GM20000 (cell line): ENCODE data around the gene MUC15.

ENCODE experiments used
- DNase-seq: peaks from one replicate; pipeline ENCODE4 v3.0.0; 2012; ENCODE audit warnings: low spot score
- TF ChIP-seq, protein P1 (sequence below): IDR thresholded peaks from 2 replicates; pipeline ENCODE4 v1.5.1; 2012; ENCODE audit warnings: mild to moderate bottlenecking, control low read depth; ENCODE audit errors: extremely low read depth, missing control alignments

MUC15 gene

DNA sequence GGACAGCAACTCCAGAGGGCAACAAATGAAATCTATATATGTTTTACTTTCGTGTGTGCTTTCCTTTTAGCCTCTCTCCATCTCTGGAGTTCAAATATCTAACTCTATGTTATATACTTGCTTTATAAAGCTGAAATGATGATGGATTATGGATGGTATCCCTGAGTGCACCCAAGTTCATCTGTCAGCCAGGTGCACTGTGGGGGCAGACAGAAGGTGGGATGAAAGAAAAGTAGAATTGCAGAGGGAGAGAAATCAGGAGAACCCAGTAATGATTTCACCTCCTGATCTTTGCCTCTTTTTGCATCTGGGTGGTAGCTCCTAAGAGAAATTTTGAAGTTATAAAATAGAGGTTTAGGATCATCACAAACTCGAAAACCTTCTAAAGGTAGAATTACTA, 2.4 kb downstream of the MUC15 start:
- DNase-seq, result no peak
- TF ChIP-seq, protein P1, sequence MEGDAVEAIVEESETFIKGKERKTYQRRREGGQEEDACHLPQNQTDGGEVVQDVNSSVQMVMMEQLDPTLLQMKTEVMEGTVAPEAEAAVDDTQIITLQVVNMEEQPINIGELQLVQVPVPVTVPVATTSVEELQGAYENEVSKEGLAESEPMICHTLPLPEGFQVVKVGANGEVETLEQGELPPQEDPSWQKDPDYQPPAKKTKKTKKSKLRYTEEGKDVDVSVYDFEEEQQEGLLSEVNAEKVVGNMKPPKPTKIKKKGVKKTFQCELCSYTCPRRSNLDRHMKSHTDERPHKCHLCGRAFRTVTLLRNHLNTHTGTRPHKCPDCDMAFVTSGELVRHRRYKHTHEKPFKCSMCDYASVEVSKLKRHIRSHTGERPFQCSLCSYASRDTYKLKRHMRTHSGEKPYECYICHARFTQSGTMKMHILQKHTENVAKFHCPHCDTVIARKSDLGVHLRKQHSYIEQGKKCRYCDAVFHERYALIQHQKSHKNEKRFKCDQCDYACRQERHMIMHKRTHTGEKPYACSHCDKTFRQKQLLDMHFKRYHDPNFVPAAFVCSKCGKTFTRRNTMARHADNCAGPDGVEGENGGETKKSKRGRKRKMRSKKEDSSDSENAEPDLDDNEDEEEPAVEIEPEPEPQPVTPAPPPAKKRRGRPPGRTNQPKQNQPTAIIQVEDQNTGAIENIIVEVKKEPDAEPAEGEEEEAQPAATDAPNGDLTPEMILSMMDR, result no peak

DNA sequence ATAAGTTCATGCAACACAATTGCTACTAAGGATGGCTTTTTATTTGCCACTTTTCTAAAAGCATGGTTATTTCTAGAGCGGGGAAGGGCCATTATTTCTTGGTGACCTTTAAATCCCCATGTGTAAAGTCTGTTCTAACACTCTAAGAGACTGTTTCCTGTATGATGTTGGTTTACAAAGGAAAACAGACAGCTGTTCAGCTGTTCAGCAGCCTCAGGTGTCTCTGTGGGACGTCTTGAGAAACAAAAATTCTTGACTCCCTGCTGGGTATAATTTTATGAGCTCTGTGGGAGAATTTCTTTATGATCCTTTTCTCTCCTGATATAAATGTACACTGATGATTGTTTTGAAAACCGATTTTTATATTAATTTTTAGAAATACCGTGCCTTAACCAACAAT, 13.9 kb downstream of the MUC15 start:
- TF ChIP-seq, protein P1, result no peak
- no peak for DNase-seq

DNA sequence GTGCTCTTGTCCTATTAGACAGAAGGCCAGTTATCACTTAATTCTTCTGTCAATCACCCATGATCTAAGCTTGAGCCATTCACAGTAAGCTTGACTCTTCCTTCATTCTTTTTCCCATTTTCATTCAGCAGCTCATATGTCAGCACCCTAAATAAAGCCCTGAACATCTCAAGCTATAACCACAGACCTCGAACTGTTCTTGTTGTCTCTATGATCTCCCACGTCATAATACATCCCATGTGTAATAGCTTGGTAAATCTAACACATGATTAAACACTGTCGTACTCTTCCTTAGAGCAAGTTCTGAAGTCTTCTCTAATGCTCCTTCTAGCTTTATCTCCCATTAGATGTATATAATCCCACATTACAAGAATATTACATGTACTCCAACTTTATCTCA, 14.4 kb downstream of the MUC15 start:
- TF ChIP-seq, protein P1, result no peak
- no peak for DNase-seq

GRCh38 chr11:26556582-26556981, 15.5 kb downstream of the MUC15 start:
- TF ChIP-seq, protein P1, result no peak
- no peak for DNase-seq

DNA sequence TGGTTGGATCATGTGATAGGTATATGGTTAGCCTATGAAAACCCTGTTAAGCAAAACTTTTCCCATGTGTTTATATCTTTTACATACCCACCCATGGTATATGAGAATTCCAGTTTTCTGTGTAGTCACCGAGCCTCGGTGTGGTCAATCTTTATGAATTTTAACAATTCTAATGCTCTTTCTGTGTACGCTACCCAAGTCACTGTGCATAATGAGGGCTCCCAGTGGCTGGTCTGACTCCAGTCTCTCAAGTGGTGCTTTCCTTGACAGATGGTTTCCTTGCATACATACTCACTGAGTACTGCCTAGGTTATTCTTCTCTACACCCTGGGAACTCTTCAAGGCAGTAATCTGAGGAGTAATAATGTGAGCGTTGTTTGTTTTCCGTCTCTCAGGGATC, 17.6 kb downstream of the MUC15 start:
- DNase-seq, result no peak
- TF ChIP-seq, protein P1, result no peak

DNA sequence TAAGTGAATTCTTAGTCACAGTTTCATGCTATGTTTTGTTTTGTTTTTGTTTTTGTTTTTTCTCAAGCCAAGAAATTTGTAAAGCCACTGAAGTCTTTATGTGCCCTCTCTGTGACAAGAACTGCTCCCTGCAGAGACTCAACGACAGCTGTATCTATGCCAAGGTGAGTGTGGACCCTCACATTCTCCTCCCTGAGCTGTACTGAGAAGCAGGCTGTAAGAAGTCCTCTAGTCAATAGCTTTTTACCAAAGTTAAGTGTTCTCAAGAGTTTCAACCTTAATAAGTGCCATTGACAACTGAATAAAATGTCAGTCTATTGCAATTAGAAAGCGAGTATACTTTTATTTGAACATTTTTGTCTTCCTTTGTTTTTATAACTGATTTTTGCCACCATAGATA, 18.9 kb downstream of the MUC15 start:
- no peak for DNase-seq
- TF ChIP-seq, protein P1, result no peak

- TF ChIP-seq, protein P1, result no peak
- no peak for DNase-seq
Measured at GRCh38 chr11:26551186-26551801, 20.8 kb downstream of the MUC15 start.
